Fibroblast of villous mesenchyme (primary cell): ENCODE measurements around the gene MRPL11. TPM values are rescaled to one million over a fixed set of nuclear protein-coding genes. Genes with fewer than 3 reads are reported as not detected.

Experiments
- DNase-seq: peaks from one replicate; pipeline ENCODE4 v3.0.0-alpha.2; 2010; ENCODE audit warnings: low read depth
- H3K4me3 ChIP-seq: 2 replicates; pipeline ENCODE4 v1.5.1; 2011; ENCODE audit warnings: low read depth, mild to moderate bottlenecking, low read length
- total RNA-seq: library from RNA; depleted of rRNA; stranded (reverse); fragments of >200 nt; gene quantifications from 2 replicates; pipeline ENCODE4 v1.2.3, GENCODE V29; 2012
- TF ChIP-seq, protein P1 (sequence below): IDR thresholded peaks from 2 replicates; pipeline ENCODE4 v1.5.1; 2012; ENCODE audit warnings: low read depth, mild to moderate bottlenecking, low read length; ENCODE audit not compliant: insufficient read depth

Gene MRPL11
- total RNA-seq, 1 donor, result 38.0 TPM

DNA sequence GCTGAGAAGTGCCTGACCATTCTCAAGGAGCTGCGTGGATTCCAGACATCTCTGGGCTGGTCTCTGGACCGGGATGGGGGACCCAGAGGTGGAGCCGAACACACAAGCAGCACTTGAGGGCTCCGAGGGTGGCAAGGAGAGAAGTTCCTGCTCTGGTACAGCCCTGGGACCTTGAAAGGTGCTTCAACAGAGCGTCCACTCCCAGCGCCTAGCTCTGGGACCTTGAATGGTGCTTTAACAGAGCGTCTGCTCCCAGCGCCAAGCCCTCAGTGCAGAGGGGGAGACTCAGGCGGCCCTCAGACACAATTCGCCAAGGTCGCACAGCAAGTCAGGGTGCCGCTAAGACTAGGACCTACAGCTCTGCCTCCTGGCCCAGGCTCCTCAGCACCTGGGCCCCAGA lies 28.5 kb downstream of the MRPL11 start:
- no peak for DNase-seq
- H3K4me3 ChIP-seq, result no peak overlapping the region
- TF ChIP-seq, protein P1, sequence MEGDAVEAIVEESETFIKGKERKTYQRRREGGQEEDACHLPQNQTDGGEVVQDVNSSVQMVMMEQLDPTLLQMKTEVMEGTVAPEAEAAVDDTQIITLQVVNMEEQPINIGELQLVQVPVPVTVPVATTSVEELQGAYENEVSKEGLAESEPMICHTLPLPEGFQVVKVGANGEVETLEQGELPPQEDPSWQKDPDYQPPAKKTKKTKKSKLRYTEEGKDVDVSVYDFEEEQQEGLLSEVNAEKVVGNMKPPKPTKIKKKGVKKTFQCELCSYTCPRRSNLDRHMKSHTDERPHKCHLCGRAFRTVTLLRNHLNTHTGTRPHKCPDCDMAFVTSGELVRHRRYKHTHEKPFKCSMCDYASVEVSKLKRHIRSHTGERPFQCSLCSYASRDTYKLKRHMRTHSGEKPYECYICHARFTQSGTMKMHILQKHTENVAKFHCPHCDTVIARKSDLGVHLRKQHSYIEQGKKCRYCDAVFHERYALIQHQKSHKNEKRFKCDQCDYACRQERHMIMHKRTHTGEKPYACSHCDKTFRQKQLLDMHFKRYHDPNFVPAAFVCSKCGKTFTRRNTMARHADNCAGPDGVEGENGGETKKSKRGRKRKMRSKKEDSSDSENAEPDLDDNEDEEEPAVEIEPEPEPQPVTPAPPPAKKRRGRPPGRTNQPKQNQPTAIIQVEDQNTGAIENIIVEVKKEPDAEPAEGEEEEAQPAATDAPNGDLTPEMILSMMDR, result no peak

DNA sequence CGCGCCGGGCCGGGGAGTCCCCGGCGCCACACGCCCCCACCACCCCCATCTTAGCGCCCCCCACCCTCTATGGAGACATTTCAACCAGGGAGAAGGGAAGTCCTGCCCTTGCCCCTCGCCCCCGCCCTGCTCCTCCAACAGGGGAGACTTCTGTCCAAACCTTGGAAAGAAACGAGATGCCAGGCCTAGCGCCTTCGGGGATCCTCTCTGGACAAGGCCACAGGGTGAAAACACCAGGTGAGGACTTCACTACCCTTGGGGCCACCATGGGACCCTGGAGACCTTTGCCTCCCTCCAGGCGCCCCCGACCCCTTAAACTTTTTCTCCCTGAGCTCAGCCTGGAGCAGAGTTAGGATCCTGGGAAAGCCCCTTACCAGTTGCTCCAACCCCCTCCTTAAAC lies 29.4 kb downstream of the MRPL11 start:
- TF ChIP-seq, protein P1, result no peak
- H3K4me3 ChIP-seq, result no peak overlapping the region
- DNase-seq, result no peak

DNA sequence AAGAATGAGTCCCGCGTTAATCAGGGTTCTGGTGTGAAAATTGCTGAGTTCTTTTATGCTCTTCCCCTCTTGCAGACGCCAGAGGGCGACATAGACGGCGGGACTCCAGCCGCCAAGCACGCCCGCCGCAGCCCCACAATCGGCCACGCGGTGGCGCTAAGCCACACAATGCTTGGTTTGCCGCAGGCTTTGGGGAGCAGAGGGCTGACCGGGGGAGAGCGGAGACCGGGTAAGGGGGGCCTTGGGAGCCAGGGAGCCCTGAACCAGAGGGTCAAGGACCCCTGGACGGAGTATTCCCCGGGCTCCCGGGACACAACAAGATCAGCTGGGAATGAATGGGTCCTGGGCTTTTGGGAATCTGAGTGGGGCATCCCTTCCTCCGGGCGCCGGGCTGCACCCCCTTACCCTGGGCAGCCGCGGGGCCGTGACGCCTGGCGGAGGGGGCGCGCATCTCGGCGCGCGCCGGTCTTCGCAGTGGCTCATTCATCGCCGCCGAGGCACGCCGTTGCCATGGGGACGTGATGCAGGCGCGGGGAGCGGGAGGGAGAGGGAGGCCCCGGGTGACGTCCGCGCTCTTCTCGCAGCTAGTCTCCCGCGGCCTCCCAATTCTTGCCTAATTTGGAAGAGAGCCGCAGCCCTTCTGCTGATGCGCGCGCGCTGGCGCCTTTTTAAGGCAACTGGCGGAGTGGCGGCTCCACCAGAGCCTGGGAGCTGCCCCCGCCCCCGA lies 30.0 kb downstream of the MRPL11 start:
- TF ChIP-seq, protein P1, result peak; percentile 100
- peak overlapping the region; percentile 62 for H3K4me3 ChIP-seq
- peak; percentile 91 for DNase-seq

DNA sequence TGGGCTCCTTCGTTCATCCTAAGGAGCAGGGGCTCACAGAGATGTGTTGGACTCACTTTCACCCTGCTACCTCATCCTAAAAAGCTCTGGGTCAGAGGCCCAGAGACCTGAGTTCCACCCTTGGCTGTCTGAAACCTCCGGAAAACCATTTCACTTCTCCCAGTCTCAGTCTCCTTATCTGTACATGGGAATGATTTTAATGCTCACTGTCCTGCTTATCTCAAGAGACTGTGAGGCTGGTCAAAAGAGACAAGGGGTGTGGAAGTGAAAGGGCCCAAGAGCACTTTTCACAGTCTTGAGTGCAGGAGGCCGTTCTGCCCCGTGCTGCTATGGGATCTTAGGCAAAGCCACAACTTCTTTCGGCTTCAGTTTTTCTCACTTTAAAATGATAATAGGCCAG lies 31.0 kb downstream of the MRPL11 start:
- H3K4me3 ChIP-seq, result no peak overlapping the region
- TF ChIP-seq, protein P1, result no peak

DNA sequence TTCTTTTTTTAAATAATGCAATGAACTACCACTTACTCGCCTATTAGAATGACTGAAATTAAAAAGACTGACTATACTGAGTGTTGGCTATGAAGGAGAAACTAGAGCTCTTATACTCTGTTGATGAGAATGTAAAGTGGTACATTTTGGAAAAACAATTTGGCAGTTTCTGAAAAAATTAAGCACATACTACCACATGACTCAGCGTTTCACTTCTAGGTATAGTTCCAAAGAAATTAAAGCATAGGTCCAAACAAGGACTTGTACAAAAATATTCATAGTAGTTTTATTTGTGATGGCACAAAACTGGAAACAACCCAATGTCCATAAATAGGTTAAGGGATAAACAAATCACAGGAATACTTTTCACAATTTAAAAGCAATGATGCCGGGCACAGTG lies 44.7 kb downstream of the MRPL11 start:
- TF ChIP-seq, protein P1, result no peak
- no peak for DNase-seq
- H3K4me3 ChIP-seq, result no peak overlapping the region

More for the DNA sequence above, 31.0 kb downstream of the MRPL11 start:
- no peak for DNase-seq

DNA sequence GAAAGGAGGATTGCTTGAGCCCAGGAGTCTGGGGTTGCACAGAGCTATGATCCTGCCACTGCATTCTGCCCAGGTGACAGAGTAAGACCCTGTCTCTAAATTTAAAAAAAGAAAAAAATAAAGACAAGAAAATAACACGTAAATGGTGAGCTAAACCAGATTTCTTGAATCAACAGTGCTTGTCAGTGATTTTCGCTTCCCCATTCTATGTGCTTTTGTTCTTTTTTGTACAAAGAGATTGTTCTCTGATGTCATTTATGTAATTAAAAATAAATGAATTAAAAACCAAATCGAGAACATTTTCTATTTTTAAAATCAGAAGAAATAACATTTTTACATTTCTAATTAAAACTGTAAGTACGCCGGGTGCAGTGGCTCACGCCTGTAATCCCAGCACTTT lies 47.3 kb downstream of the MRPL11 start:
- no peak overlapping the region for H3K4me3 ChIP-seq
- TF ChIP-seq, protein P1, result no peak
- no peak for DNase-seq
